ENCODE measurements around the gene C21orf58. TPM values are rescaled to one million over a fixed set of nuclear protein-coding genes. Genes with fewer than 3 reads are reported as not detected.

Gene C21orf58
- total RNA-seq, 2 donors from 2014 or later = 0.31 to 0.74 TPM

DNA sequence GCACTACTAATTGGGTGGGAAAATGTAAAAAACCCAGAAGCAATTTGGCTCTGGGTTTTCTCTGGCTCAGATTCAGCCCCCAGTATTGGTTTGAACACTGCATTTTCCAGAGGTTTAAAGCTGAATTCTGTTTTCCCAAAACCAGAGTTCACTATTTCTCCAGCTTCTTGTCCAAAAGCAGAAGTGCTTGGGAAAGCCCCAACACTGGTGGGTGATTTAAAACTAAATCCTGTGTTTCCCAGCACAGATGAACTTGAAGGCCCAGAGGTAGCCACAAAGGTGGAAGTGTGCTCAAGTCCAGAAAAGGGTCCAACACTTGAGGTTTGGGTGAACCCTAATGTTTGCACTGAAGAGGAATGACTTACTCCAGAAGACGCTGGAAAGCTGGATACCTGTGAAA, 38.9 kb downstream of the C21orf58 start:
- no peaks in the 10 kb centered on the region for H3K9me3 ChIP-seq
- no peak for TF ChIP-seq CTCF (IDR thresholded peaks at IDR 0.05)
- peak overlapping the region in 1 of 2 donors; percentile 96 for H3K27ac ChIP-seq
- H3K36me3 ChIP-seq = peaks cover 39% of the 10 kb centered on the region
- no peaks in the 10 kb centered on the region for H3K27me3 ChIP-seq
- DNase-seq (ENCODE audit: low spot score) = no peak
- H3K4me3 ChIP-seq = peak overlapping the region in 1 of 2 donors; percentile 98
- peaks cover 0 to 58% of the 10 kb centered on the region in 2 donors for H3K4me1 ChIP-seq

GRCh38 chr21:46284077-46284644, 39.5 kb downstream of the C21orf58 start:
- no peak overlapping the region for H3K4me3 ChIP-seq
- H3K4me1 ChIP-seq = peaks cover 0 to 58% of the 10 kb centered on the region in 2 donors
- no peak for TF ChIP-seq CTCF (IDR thresholded peaks at IDR 0.05)

GRCh38 chr21:46274797-46275390, 48.8 kb downstream of the C21orf58 start:
- no peaks in the 10 kb centered on the region for H3K27me3 ChIP-seq
- TF ChIP-seq CTCF (IDR thresholded peaks at IDR 0.05) = no peak
- no peaks in the 10 kb centered on the region for H3K4me1 ChIP-seq
- H3K9me3 ChIP-seq = no peaks in the 10 kb centered on the region
- no peak for DNase-seq (ENCODE audit: low spot score)
- H3K36me3 ChIP-seq = peaks cover 98% of the 10 kb centered on the region
- no peak overlapping the region for H3K4me3 ChIP-seq
- H3K27ac ChIP-seq = no peak overlapping the region

More at GRCh38 chr21:46284077-46284644, 39.5 kb downstream of the C21orf58 start:
- Histone ChIP-seq H3K9me3 (no peaks in the 10 kb centered on the region), H3K36me3 (peaks cover 45% of the 10 kb centered on the region), H3K27ac (no peak overlapping the region), H3K27me3 (no peaks in the 10 kb centered on the region)
- DNase-seq (ENCODE audit: low spot score) = no peak

DNA sequence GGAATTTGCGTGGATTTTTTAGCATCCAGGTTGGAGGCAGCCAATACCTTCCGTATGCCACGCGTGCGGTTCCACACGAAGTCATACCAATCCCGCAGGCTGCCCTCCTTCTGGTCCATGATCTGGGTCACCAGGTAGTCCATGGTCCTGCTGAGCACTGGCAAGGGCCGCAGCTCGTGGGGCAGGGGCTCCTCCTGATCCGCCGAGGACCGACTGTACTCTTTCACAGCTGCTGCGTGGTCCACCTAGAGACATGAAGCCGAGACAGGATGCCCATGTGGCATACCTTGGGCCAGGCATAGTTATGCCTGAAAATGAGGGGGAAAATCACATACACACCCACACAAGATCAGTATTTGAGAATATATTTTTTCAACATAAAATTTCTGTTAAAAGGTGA, 50.3 kb downstream of the C21orf58 start:
- Histone ChIP-seq H3K36me3 (peaks cover 98% of the 10 kb centered on the region), H3K4me1 (no peaks in the 10 kb centered on the region), H3K27me3 (no peaks in the 10 kb centered on the region), H3K4me3 (no peak overlapping the region), H3K27ac (no peak overlapping the region), H3K9me3 (no peaks in the 10 kb centered on the region)
- DNase-seq (ENCODE audit: low spot score) = no peak
- no peak for TF ChIP-seq CTCF (IDR thresholded peaks at IDR 0.05)

DNA sequence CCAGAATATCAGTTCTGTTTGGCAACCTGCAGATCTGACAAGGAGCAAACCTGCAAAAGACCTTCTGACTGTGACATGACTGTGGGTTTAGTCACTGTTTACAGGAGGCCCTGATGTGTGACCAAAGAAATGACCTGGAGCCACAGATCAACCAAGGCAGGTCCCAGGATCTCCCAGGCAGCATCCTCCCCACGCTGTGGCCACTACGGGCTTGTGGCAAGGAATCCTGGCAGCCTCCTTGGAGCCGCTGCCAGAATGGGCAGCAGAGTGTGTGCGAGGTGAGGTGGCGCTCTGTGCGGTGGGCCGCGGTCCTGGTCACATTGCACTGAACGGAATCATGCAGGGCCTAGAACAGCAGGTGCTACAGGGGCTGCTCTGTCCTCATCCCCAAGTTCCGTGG, 54.2 kb downstream of the C21orf58 start:
- Histone ChIP-seq H3K9me3 (no peaks in the 10 kb centered on the region), H3K36me3 (peaks cover 100% of the 10 kb centered on the region), H3K27ac (no peak overlapping the region), H3K4me3 (no peak overlapping the region), H3K4me1 (no peaks in the 10 kb centered on the region), H3K27me3 (no peaks in the 10 kb centered on the region)
- no peak for DNase-seq (ENCODE audit: low spot score)
- no peak for TF ChIP-seq CTCF (IDR thresholded peaks at IDR 0.05)

DNA sequence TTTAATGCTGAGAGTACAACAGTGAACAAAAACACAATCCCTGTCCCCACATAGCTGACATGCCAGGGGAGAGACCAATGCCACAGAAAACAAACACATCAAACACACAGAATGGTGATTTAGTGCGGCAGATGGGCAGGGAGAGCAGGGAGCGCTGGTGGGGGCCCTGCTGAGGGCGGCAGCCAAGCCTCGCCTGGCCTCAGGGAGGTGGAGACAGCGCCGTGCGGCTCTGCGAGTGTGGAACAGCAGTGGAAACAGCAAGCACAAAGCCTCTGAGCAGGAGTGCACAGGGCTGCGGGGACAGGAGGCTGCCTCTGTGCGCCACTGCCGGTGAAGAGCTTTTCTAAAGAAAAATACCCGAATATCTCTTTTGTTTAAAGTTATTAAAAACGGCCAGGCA, 55.3 kb downstream of the C21orf58 start:
- no peak overlapping the region for H3K4me3 ChIP-seq
- no peaks in the 10 kb centered on the region for H3K4me1 ChIP-seq
- no peaks in the 10 kb centered on the region for H3K9me3 ChIP-seq
- H3K27me3 ChIP-seq = no peaks in the 10 kb centered on the region
- no peak for TF ChIP-seq CTCF (IDR thresholded peaks at IDR 0.05)
- no peak overlapping the region for H3K27ac ChIP-seq
- H3K36me3 ChIP-seq = peaks cover 97% of the 10 kb centered on the region
- DNase-seq (ENCODE audit: low spot score) = no peak

Data from right atrium auricular region (tissue), 2 donors.